NCI-H748 (cell line): ENCODE data around the gene NOD1.

Source experiments
- DNase-seq: peaks from one replicate; lab custom pipeline; 2025; ENCODE audit not compliant: unreplicated experiment; lab: John Stamatoyannopoulos, UW

Gene NOD1

DNA sequence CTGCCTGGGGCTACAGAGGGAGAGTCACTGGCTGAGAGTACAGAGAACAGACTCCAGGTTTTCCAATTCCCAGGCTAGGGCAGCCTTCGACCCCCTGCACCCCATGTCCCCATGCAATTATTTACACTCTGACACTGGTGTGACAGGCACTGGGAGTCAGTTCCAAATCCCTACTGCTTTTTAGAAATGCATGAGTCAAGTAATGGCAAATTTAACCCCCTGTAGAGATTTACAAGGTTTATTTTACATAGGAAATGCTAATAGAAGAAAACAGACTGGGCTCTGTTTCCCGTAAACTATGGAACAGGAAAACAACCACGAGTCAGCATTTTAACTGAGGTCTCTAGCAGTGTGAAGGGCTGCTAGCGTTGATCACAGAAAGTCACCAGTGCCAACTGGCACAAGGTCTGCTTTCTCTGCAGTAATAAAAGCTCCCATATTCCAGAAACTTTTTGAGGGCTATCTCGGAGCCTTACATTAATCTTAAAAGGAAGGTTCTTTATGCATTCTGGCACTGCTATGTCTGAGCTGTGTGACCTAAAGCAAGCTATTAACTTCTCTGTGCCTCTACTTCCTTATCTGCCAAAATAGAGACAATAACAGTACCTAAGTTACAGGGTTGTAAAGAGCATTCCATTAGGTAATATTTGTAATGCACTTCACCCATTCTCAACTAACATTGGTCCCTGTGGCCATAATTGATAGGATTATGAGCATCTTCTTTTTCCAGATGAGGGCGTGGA, 28.2 kb downstream of the NOD1 start:
- DNase-seq: no peak

GRCh38 chr7:30448461-30449189, 30.0 kb downstream of the NOD1 start:
- DNase-seq: no peak

GRCh38 chr7:30447466-30447865, 31.1 kb downstream of the NOD1 start:
- DNase-seq: no peak

DNA sequence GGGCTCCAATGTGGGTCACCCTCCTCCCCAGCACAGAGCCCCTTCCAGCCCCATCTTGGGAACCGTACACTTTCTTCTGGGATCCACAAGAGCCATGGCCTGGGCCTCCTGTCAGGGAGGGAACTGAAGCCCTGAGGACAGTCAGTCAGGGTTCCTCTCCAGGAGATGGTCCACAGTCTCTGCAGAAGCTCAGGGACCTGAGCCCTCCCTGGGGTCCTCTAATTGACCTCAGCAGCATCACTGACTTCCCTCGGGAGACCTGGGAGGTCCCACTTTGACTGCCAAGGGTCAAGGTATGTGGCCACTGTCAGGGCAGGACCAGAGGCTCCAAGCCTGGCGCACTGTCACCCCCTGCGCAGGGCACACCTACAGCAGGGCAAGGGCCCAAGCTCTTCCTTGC, 32.3 kb downstream of the NOD1 start:
- no peak for DNase-seq

GRCh38 chr7:30445770-30446169, 32.8 kb downstream of the NOD1 start:
- DNase-seq: peak; percentile 7

- DNase-seq: no peak
These were observed 40.6 kb downstream of the NOD1 start for GRCh38 chr7:30437823-30438574.

DNA sequence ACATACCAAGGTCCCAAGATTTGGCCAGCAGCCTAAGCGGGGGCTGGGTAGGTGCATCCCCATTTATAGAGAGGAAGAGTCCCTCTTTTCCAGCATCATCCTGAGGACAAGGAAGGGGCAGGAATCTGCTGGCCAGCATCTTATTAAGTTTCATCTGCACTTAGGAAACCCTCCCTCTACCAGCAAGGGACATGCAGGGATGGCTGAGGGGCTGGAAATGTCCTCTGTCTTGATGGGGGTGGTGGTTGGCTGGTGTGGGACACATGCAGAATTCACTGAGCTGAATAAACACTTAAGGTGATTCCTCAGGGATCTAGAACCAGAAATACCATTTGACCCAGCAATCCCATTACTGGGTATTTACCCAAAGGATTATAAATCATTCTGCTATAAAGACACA, 42.1 kb downstream of the NOD1 start:
- peak; percentile 17 for DNase-seq

DNA sequence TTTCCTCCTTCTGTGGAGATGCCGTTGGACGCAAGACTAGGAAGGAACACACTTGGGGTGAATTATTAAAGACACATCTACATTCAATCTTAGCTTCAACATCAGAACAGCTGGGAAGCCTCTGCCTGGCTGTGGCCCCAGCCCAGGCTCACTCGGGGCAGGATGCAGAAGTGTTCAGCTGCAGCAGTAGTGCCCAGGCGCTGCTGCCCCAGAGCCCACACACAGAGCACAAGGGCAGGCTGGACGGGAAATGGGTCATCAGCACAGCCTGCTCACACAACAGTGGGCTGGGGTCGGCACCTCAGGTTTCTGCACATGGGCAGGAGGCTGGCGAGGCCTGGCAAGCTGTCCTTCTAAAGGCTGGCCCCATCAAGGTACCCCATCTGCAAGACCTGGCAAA, 42.5 kb downstream of the NOD1 start:
- DNase-seq: no peak

DNA sequence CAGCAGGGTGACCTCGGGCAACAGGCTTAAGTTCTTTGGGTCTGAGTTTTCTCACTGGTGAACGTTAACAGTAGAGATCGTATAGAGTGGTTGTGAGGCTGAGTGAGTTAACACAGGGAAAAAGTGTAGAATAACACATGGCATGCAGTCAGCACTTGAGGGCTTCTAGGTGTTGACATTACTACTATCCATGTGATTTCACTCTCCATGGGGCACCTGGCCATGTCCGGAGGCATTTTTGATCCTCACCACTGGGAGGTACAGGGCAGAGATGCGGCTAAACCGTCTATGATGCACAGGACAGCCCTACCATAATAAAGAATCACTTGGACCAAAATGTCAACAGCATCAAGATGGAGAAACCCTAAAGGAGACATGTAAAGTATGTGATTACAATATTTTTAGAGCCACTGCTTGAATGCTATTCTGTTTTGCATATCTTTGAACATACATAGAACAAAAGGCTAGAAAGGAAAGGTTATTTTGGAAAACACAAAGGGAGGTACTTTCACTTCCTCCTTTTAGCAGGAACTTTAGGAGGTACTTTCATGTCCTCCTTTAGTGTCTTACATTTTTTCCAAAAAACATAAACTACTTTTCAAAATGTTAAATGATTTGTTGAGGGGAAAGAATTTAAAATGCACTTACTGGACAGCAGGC, 44.3 kb downstream of the NOD1 start:
- DNase-seq: no peak

- DNase-seq: no peak
These were observed 45.1 kb downstream of the NOD1 start for GRCh38 chr7:30433506-30433905.

DNA sequence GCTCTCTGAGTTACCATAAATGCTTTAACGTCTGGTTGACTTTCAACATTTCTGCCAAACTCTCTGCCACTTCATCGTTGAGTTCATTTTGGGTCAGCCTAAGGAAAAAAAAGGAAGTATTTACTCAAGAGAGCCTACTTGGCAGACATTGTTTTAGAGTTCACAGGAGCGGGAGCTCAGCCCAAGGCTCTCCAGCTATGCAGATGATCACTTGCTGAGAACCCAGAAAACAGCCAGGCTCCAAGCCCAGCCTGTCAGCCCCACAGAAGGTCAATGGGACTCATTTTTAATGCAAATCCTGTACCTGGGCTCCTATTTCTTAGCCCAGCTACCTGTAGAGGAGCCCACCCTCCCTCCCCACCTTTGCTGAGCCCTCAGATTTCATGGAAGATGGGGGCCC, 45.5 kb downstream of the NOD1 start:
- DNase-seq: no peak

DNA sequence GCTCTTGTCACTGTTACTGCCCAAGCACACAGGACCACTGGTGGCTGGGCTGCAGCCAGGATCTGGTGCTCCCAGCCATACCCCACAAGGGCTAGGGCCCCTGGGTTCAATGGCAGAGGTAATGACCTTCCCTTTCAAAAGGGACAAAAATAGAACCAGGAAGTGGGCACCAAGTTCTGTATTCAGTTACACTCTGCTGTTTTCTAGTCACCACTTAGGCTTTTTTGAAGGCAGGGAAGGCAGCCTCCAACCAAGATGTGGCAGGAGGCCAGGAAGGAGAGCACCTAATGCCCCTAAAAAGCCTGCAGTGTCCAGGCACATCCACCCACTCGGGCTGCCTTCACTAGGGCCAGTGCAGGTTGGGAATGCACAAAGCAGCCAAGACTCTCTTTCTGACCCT, 47.8 kb downstream of the NOD1 start:
- no peak for DNase-seq

DNA sequence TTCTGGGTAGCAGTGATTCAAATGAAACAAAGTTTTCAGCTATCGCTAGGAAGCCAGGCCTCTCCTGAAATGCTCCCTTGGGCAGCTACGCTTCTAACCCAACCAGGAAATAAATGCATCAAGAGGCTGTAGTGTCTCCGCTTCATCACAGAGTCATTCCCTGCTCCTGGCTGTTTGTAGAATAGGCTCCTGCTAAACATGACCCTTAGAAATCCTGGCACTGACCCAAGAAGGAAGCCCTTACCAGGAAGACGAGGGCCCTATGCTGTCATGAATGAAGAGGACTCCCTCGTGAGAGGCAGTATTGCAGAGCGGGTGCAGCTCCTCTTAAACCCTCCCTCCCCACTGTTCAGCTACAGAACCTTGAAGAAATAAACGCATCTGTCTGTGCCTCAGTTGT, 48.3 kb downstream of the NOD1 start:
- DNase-seq: no peak

DNA sequence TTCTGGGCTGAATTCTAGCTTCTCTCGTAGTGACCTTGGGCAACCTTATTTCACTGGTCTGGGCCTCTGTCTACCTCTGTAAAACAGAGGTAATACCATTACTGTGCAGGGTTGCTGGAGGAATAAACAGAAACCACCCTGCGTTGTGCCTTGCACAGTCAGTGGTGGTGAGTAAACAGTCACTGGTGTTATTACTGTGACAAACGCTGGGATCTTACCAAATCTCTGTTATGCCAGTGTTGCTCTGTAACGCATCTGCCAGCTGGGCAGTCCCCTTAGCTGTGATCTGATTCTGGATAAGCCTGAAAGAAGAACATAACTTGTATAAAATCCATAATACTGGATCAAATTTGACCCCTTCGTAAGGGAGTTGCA, 49.4 kb downstream of the NOD1 start:
- DNase-seq: no peak

GRCh38 chr7:30428246-30429155, 50.1 kb downstream of the NOD1 start:
- no peak for DNase-seq

- DNase-seq: no peak
These were observed 51.1 kb downstream of the NOD1 start for GRCh38 chr7:30427296-30428070.

- DNase-seq: no peak
These were observed 54.1 kb downstream of the NOD1 start for GRCh38 chr7:30424506-30424905.

DNA sequence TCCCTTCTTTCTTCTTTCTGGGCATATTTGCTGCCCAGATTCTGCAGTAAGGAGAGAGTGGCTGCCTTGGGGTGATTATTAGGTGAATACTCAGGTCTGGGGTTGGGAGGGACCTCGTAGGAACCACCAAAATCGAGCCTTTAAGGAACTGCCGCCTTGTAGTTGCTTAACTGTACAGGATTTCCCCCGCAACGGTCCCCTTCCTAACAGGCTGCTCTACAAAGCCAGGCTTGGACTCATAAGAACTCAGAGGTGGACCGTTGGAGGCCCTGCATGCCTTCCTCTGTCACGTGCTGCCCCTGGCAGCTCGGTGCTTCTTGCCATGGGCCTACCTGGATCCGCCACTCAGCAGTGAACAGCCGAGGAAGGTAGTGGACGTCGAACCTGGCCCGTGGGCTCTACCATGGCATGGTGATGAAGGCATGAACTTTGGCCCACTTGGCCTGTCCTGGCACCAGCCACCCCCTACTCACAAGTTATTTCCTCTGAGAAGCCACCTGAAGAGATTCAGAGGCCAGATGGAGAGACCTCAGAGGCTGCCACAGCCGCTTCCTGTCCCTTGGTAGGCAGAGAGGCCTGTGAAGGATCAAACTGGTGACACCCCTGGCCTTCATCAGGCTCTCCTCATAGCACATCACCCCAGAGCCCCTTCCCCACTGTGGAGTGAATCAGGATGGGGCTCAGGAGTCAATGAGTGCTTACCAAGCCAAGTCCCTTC, 54.6 kb downstream of the NOD1 start:
- no peak for DNase-seq

GRCh38 chr7:30422922-30423321, 55.7 kb downstream of the NOD1 start:
- no peak for DNase-seq
